Measurements from ENCODE around the gene C17orf75. TPM values are rescaled to one million over a fixed set of nuclear protein-coding genes. Genes with fewer than 3 reads are reported as not detected.
A peak's percentile ranks its signal among the peaks of the same experiment; 100 is the strongest.
"Not testable (repeated sequence)": the region's sequence is repeated elsewhere in the genome, so short reads cannot be mapped to it uniquely, and the experiment has no call there.

The C17orf75 gene
- total and polyA plus RNA-seq, 12 donors: 10.7 to 25.6 (median 21.0) TPM

DNA sequence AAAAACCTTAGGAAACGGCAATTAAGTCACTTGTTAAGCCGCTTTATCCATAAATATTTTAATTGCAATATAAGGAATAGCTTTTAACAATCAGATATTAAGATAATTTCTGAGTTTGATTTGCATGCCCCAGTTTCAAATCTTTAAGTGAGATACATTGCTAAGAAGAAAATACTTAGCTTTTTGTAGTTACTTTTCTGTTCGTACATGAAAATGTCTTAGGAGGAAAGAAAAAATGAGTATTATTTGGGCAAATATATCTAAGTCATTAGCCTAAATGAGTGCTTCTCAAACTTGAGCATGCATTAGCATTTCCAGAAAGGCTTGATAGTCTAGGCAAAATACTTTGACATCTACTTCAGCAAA, 14.4 kb upstream of the C17orf75 start:
- intact Hi-C loops (cut with DNase I): loop anchor here in 1 of 10 donors (10.0 kb wide), 1 partner anchor 88 kb away; the partner anchor contains the start of gene PSMD11
- peaks cover 0 to 99% (median 40%) of the 10 kb centered on the region in 9 donors for H3K36me3 ChIP-seq

DNA sequence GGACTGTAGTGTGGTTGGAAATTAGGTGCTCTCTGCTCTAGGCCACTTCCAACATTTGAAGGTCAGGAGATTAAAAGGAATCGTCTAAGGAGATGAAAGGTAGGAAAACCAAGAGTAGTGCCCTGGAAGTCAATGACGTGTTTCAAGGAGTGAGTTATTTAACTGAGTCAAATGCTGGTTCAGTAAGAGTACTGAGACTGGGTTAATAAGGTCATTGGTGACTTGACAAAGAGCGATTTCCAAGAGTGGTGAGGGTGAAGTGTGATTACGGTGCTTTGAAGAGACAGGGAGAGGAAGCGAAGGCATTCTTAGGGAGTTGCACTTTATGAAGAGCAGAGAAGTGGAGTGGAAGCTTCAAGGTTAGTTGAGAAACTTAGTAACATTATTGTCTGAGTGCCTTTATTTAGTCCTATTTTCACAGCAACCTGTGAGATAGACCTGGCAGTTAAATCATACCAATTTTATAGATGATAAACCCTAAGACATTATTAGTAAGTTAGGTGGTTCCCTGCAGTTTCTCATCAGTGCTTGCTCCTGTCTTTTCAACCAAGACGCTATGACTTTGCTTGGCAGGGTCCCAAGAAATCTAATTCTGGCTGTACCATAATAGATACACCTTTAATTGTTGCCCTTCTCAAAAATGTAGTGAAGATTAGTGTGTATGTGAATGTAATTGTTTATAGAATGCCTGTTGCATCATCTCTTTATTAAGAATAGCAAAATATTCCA, 13.8 kb upstream of the C17orf75 start:
- Histone ChIP-seq H3K4me3 (peak overlapping the region in 3 of 10 donors; percentile 7 to 25 (median 11)), H3K36me3 (peaks cover 0 to 93% (median 35%) of the 10 kb centered on the region in 9 donors), H3K27ac (peak overlapping the region in 6 of 10 donors; percentile 0 to 46 (median 12)), H3K4me1 (peaks cover 17 to 74% (median 67%) of the 10 kb centered on the region in 9 donors), H3K27me3 (no peaks in the 10 kb centered on the region), H3K9me3 (no peaks in the 10 kb centered on the region)
- 20 to 27% methylated on average over 6 of the region's 6 CpGs for WGBS, 2 donors
- no peak for DNase-seq
- peak in 2 of 8 donors; percentile 28 to 31 for ATAC-seq
- TF ChIP-seq, protein P1, sequence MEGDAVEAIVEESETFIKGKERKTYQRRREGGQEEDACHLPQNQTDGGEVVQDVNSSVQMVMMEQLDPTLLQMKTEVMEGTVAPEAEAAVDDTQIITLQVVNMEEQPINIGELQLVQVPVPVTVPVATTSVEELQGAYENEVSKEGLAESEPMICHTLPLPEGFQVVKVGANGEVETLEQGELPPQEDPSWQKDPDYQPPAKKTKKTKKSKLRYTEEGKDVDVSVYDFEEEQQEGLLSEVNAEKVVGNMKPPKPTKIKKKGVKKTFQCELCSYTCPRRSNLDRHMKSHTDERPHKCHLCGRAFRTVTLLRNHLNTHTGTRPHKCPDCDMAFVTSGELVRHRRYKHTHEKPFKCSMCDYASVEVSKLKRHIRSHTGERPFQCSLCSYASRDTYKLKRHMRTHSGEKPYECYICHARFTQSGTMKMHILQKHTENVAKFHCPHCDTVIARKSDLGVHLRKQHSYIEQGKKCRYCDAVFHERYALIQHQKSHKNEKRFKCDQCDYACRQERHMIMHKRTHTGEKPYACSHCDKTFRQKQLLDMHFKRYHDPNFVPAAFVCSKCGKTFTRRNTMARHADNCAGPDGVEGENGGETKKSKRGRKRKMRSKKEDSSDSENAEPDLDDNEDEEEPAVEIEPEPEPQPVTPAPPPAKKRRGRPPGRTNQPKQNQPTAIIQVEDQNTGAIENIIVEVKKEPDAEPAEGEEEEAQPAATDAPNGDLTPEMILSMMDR (IDR thresholded peaks at IDR 0.05): no peak
- intact Hi-C loops (cut with DNase I): loop anchor here in 1 of 10 donors (10.0 kb wide), 1 partner anchor 89 kb away; the partner anchor contains the start of gene PSMD11

More for the DNA sequence above, 14.4 kb upstream of the C17orf75 start:
- H3K4me1 ChIP-seq: peaks cover 17 to 75% (median 67%) of the 10 kb centered on the region in 9 donors
- ATAC-seq (no peak), DNase-seq (no peak)
- H3K27me3 ChIP-seq: no peaks in the 10 kb centered on the region
- H3K27ac ChIP-seq: peak overlapping the region in 4 of 10 donors; percentile 0 to 24 (median 12)
- no peak overlapping the region for H3K4me3 ChIP-seq
- no peaks in the 10 kb centered on the region for H3K9me3 ChIP-seq
- TF ChIP-seq, protein P1 (IDR thresholded peaks at IDR 0.05): no peak
- WGBS, 2 donors: 83 to 85% methylated on average over 3 of the region's 3 CpGs

DNA sequence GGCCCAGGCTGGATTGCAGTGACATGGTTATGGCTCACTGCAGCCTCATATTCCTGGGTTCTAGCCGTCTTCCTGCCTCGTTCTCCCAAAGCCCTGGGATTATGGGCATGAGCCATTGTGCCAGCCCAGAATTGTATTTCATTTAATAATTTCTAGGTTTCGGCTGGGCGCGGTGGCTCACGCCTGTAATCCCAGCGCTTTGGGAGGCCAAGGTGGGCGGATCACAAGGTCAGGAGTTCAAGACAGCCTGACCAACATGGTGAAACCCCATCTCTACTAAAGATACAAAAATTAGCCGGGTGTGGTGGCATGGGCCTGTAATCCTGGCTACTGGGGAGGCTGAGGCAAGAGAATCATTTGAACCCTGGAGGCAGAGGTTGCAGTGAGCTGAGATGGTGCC, 10.8 kb upstream of the C17orf75 start:
- H3K4me1 ChIP-seq: peaks cover 17 to 76% (median 69%) of the 10 kb centered on the region in 9 donors
- not testable (repeated sequence) for H3K27me3 ChIP-seq, H3K9me3 ChIP-seq, H3K27ac ChIP-seq, ATAC-seq, DNase-seq
- H3K36me3 ChIP-seq: peaks cover 0 to 63% (median 9%) of the 10 kb centered on the region in 9 donors
- WGBS, 2 donors: 92 to 97% methylated on average over 9 of the region's 9 CpGs
- H3K4me3 ChIP-seq: peak overlapping the region in 8 of 10 donors; percentile 78 to 95 (median 84)
- intact Hi-C loops (cut with DNase I): loop anchor here in 2 of 10 donors (5.0 to 10.0 kb wide), 2 partner anchors 90 to 92 kb away; partner anchors contain the start of gene PSMD11 (in 2 of the 2)

DNA sequence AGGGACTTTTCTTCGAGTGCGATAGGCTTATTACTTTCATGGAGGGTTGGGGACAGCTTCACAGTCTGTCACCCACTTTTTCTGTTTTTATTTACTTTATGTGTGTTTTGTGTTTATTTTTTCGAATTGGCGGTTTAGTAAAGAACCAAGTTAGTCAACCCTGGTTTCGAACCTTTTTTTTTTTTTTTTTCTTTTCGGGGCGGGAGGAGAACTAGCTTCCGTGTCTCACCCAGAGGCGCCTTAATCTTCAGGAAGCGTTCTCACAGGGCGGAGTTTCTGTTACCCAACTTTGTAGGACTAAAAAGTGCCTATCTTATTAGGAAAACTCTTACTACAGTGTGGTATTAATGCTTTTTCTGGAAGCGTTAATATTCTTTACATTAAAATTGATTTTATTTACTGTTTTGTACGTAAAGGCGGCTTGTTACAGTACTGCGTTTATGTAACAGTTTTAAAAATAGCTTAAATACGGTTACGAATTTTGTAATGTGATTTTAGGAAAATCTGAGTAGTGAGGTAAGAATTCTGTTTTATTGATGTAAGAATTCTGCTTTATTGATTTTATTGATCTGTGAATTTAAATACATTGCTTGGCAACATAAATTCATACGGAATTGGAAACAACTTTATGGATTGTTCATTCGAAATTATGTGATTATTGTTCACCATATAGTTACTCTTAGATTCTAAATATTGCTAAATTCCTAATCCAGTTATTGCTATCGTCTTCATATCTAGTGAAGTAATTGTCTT, 8.9 kb upstream of the C17orf75 start:
- Histone ChIP-seq H3K4me1 (peaks cover 14 to 58% (median 53%) of the 10 kb centered on the region in 9 donors), H3K36me3 (peaks cover 0 to 44% (median 9%) of the 10 kb centered on the region in 9 donors), H3K4me3 (peak overlapping the region; percentile 66 to 95 (median 82)), H3K27ac (peak overlapping the region; percentile 73 to 98 (median 94)), H3K27me3 (no peaks in the 10 kb centered on the region), H3K9me3 (no peaks in the 10 kb centered on the region)
- WGBS, 2 donors: 0 to 1% methylated on average over 20 of the region's 20 CpGs
- TF ChIP-seq, protein P1 (IDR thresholded peaks at IDR 0.05): no peak
- DNase-seq: peak in 1 of 2 donors; percentile 49
- intact Hi-C loops (cut with DNase I): loop anchor here in 2 of 10 donors (5.0 to 10.0 kb wide), 2 partner anchors 91 to 94 kb away; partner anchors contain the start of gene PSMD11 (in 2 of the 2)
- peak; percentile 21 to 77 (median 52) for ATAC-seq

Measured in heart right ventricle (tissue), 16 donors.